GM19035 (cell line): ENCODE results near the gene PLSCR3.
A peak's percentile ranks its signal among the peaks of the same experiment; 100 is the strongest.

Experiments used
- ATAC-seq: cut with Tn5 transposase; IDR thresholded peaks from one replicate; pipeline ENCODE4 v1.9.1; 2021; ENCODE audit not compliant: unreplicated experiment

Gene PLSCR3

GRCh38 chr17:7351665-7352502 lies 42.4 kb downstream of the PLSCR3 start, which contains the start of gene KCTD11:
Gene KCTD11, plus strand, starts transcription at chr17:7352162.
- ATAC-seq = peak; percentile 71

- ATAC-seq = no peak
Observed at GRCh38 chr17:7348478-7349242, 45.7 kb downstream of the PLSCR3 start.

- no peak for ATAC-seq
Observed at GRCh38 chr17:7347630-7348477, 46.5 kb downstream of the PLSCR3 start.

- ATAC-seq = no peak
Observed at GRCh38 chr17:7346761-7347614, 47.3 kb downstream of the PLSCR3 start.

- no peak for ATAC-seq
Observed at GRCh38 chr17:7343250-7343649, 51.1 kb downstream of the PLSCR3 start.

- ATAC-seq = no peak
Observed at GRCh38 chr17:7341842-7342241, 52.5 kb downstream of the PLSCR3 start.

- no peak for ATAC-seq
Observed at GRCh38 chr17:7340179-7340578, 54.1 kb downstream of the PLSCR3 start.
